GM06990 (cell line): Measurements from ENCODE around the gene CD79B.
A peak's percentile ranks its signal among the peaks of the same experiment; 100 is the strongest.
"Not testable (repeated sequence)": the region's sequence is repeated elsewhere in the genome, so short reads cannot be mapped to it uniquely, and the experiment has no call there.

Experiments used
- DNase-seq: peaks from one replicate; pipeline ENCODE4 v3.0.0-alpha.2; 2011; ENCODE audit not compliant: insufficient read length; ENCODE audit errors: extremely low read depth
- H3K27me3 ChIP-seq: replicated peaks from 2 replicates; pipeline ENCODE4 v1.6.0; 2011; ENCODE audit warnings: low read length; ENCODE audit not compliant: control insufficient read depth, insufficient read depth
- H3K36me3 ChIP-seq: 2 replicates; pipeline ENCODE4 v1.5.1; 2011; ENCODE audit warnings: low read length; ENCODE audit not compliant: control insufficient read depth, insufficient read depth
- H3K4me3 ChIP-seq: replicated peaks from 2 replicates; pipeline ENCODE4 v1.5.1; 2011; ENCODE audit warnings: low read depth, mild to moderate bottlenecking, control low read depth, low read length
- TF ChIP-seq, protein P1 (sequence below): IDR thresholded peaks from 2 replicates; pipeline ENCODE4 v1.5.1; 2011; ENCODE audit warnings: low read length, control low read depth, mild to moderate bottlenecking, inconsistent platforms; ENCODE audit not compliant: insufficient read depth, poor library complexity, severe bottlenecking

CD79B gene

DNA sequence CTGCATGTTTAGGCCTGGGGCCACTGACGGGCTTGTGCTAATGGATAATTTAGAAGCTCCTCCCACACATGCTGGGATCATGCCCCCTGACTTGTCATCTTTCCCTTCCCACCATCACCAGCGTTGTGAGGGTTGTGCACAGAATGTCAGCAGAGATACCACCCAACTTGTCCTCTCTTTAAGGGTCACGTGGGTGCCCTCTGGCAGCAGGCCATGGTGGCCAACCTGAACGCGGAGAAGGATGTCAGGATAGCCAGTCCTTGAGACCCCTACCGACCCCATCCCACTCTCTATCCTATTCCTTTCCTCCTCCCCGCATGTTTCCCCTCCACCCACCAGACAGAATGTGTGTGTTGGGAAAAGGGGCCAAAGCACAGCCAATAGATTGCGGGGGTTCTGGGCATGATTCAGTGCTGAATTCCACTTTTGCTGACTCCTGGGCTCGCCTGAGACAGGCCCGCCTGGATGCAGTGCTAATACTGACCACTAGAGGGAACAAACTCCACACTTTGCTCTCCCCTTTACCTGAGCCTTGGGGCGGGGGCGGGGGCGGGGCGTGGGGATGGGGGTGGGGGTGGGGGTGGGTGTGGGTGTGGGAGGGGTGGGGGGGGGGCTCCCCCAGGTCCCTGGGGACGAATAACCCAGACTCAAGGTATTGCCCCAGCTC is 50.1 kb downstream of the CD79B start, which contains the start of gene GH2:
GH2 (minus strand) TSS at position 10 of the 667 bp plus-strand sequence. CDS start 143 bp downstream, outside the sequence.
- Histone ChIP-seq H3K36me3 (no peaks in the 10 kb centered on the region), H3K27me3 (no peaks in the 10 kb centered on the region), H3K4me3 (no peak within 1 kb of the TSS)
- DNase-seq = no peak
- TF ChIP-seq, protein P1, sequence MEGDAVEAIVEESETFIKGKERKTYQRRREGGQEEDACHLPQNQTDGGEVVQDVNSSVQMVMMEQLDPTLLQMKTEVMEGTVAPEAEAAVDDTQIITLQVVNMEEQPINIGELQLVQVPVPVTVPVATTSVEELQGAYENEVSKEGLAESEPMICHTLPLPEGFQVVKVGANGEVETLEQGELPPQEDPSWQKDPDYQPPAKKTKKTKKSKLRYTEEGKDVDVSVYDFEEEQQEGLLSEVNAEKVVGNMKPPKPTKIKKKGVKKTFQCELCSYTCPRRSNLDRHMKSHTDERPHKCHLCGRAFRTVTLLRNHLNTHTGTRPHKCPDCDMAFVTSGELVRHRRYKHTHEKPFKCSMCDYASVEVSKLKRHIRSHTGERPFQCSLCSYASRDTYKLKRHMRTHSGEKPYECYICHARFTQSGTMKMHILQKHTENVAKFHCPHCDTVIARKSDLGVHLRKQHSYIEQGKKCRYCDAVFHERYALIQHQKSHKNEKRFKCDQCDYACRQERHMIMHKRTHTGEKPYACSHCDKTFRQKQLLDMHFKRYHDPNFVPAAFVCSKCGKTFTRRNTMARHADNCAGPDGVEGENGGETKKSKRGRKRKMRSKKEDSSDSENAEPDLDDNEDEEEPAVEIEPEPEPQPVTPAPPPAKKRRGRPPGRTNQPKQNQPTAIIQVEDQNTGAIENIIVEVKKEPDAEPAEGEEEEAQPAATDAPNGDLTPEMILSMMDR = peak; percentile 74

GRCh38 chr17:63881337-63881736 is 50.8 kb downstream of the CD79B start:
- not testable (repeated sequence) for H3K4me3 ChIP-seq, H3K36me3 ChIP-seq, H3K27me3 ChIP-seq, DNase-seq

GRCh38 chr17:63880706-63881105 is 51.4 kb downstream of the CD79B start:
- TF ChIP-seq, protein P1 = no peak
- H3K4me3 ChIP-seq = no peak overlapping the region
- H3K36me3 ChIP-seq = no peaks in the 10 kb centered on the region
- DNase-seq = no peak
- H3K27me3 ChIP-seq = no peaks in the 10 kb centered on the region
